Mesodermal cell (in vitro differentiated cells): ENCODE data around the gene SUN2.

Experiments
- H3K27ac ChIP-seq: 2 replicates; pipeline ENCODE4 v1.7.0; 2013; ENCODE audit warnings: mild to moderate bottlenecking, low read depth, low read length, moderate library complexity; ENCODE audit not compliant: severe bottlenecking
- H3K36me3 ChIP-seq: 2 replicates; pipeline ENCODE4 v1.7.1; 2013; ENCODE audit warnings: mild to moderate bottlenecking, low read length, moderate library complexity; ENCODE audit not compliant: control insufficient read depth, insufficient read depth
- H3K4me1 ChIP-seq: one replicate; pipeline ENCODE4 v1.7.1; 2013; ENCODE audit warnings: mild to moderate bottlenecking, low read length; ENCODE audit not compliant: insufficient read depth, control insufficient read depth, poor library complexity, severe bottlenecking
- H3K4me3 ChIP-seq: 2 replicates; pipeline ENCODE4 v1.7.0; 2013; ENCODE audit warnings: low read length, control low read depth, mild to moderate bottlenecking; ENCODE audit not compliant: insufficient read depth, poor library complexity, severe bottlenecking; ENCODE audit errors: extremely low read depth
- H3K9me3 ChIP-seq: 2 replicates; pipeline ENCODE4 v1.7.1; 2013; ENCODE audit warnings: mild to moderate bottlenecking, low read length, moderate library complexity; ENCODE audit not compliant: control insufficient read depth
- WGBS, 2 experiments: methylation state at CpG; one replicate each; pipeline ENCODE4 v1.1.5; 2013; ENCODE audit warnings: missing lambda C conversion rate in 2 of 2; ENCODE audit not compliant: insufficient coverage in 2 of 2; 5-methylcytosine and 5-hydroxymethylcytosine counted together

SUN2 gene

DNA sequence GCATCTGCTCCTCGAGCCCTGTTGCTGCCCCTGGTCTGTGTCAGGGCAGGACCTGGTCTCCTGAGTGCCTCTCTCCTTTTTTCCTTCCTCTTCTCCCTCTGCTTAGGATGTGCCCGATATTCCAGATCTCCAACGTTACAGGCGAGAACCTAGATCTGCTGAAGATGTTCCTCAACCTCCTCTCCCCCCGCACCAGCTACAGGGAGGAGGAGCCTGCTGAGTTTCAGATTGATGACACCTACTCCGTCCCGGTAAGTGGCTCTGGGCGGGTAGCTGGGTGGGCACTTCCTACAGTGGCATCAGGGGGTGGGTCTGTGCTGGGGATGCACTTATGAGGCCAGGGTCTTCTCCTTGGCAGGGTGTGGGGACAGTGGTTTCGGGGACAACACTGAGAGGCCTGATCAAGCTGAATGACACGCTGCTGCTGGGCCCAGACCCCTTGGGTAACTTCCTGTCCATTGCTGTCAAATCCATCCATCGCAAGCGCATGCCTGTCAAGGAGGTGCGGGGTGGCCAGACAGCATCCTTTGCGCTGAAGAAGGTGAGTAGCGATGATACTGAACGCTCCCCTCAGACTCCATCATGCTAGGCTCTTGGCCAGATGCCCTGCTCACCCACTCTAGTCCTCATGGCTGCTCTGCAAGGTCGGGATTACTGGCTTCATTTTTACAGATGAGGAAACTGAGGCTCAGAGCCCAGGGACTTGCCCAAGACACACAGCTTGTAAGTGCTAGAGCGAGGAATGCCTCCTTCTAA is 29.7 kb downstream of the SUN2 start:
- no peak overlapping the region for H3K4me3 ChIP-seq
- H3K9me3 ChIP-seq, result no peaks in the 10 kb centered on the region
- H3K27ac ChIP-seq, result no peak overlapping the region
- WGBS, 2 experiments, result 96 to 97% methylated on average over 14 to 16 of the region's 18 CpGs
- H3K36me3 ChIP-seq, result peaks cover 93% of the 10 kb centered on the region
- H3K4me1 ChIP-seq, result no peaks in the 10 kb centered on the region

DNA sequence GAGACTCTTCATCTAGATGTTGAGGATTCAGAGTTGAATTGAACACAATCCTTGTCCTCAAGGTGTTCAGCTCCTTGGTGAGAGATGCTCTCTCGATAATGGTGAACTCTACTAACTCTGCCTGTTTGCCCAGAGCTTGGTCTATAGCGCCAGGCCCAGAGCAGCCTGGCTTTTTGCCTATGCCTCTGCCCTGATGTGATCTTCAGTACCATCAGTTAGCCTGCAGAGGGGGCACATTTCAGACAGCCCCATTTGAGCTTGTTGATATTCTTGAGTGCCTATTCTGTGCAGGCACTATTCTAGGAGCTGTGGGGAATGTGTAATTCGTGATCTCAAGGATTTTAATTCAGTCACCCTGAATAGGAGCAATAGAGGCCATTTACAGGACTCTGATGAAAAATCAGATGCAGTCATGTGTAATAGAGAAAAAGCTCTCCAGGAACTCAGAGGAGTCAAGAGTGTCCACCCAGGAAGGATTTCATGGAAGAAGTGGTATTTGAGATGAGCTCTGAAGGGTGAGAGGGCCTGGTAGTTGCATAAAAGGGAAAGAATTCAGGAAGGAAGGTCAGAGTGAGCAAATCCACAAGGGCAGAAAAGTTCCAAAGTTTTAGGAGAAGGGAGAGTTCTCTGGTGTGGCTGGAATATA is 30.7 kb downstream of the SUN2 start:
- 92 to 94% methylated on average over 3 of the region's 3 CpGs for WGBS, 2 experiments
- H3K9me3 ChIP-seq, result no peaks in the 10 kb centered on the region
- peaks cover 93% of the 10 kb centered on the region for H3K36me3 ChIP-seq
- H3K4me3 ChIP-seq, result no peak overlapping the region
- H3K27ac ChIP-seq, result no peak overlapping the region
- H3K4me1 ChIP-seq, result no peaks in the 10 kb centered on the region

DNA sequence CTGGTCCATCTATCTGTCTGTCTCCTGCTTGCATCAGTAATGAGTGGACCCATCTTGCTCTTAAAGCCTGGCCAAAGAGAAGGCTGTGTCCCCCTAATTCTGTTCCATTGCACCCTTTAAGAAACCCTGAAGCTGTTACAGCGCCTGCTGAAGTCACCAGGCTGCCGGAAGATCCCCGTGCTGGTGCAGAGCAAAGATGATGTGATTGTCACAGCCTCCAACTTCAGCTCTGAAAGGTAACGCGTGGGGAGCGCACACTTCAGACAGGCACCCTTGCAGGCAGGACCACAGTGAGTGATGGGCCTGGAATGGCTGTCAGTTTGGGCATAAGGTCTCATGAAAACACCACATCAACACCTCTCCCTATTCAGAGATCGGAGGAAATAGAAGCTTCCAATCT is 31.6 kb downstream of the SUN2 start:
- WGBS, 2 experiments, result 91 to 97% methylated on average over 6 of the region's 7 CpGs
- Histone ChIP-seq H3K27ac (no peak overlapping the region), H3K9me3 (no peaks in the 10 kb centered on the region), H3K4me3 (no peak overlapping the region), H3K36me3 (peaks cover 92% of the 10 kb centered on the region), H3K4me1 (no peaks in the 10 kb centered on the region)

DNA sequence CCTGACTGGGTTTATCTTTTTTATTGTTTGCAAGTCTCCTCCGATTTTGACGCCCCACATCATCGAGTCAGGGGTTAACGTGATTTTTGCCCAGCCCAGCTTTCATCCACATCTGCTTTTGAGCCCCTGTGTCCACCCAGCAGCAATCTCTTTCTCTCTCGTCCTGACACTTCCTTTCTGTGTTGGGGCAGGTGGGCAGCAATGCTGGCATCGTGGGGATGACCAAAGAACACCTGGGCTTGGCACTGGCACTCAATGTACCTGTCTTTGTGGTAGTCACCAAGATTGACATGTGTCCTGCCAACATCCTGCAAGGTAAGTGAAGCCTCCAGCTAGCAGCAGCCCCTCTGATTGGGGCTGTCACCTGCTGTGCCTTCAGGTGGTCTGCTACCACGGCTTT is 34.2 kb downstream of the SUN2 start:
- Histone ChIP-seq H3K4me1 (peaks cover 19% of the 10 kb centered on the region), H3K4me3 (no peak overlapping the region), H3K27ac (no peak overlapping the region), H3K9me3 (no peaks in the 10 kb centered on the region), H3K36me3 (peaks cover 85% of the 10 kb centered on the region)
- 97 to 100% methylated on average over 5 of the region's 7 CpGs for WGBS, 2 experiments

DNA sequence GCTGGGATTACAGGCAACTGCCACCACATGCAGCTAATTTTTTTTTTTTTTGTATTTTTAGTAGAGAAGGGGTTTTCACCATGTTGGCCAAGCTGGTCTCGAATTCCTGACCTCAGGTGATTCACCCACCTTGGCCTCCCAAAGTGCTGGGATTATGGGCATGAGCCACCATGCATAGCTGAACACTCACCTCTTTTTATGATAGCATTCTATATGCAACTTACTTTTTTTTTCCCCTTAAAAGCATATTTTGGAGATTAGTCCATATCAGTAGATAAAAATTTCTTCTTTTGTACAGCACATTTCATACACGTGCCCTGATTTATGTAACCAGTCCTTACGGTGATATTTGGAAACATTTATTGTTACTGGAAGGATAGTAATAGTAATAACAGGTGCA is 35.4 kb downstream of the SUN2 start:
- H3K36me3 ChIP-seq, result peaks cover 85% of the 10 kb centered on the region
- H3K4me1 ChIP-seq, result peaks cover 19% of the 10 kb centered on the region
- H3K27ac ChIP-seq, result no peak overlapping the region
- H3K9me3 ChIP-seq, result no peaks in the 10 kb centered on the region
- 90 to 93% methylated on average over 2 of the region's 3 CpGs for WGBS, 2 experiments
- no peak overlapping the region for H3K4me3 ChIP-seq

DNA sequence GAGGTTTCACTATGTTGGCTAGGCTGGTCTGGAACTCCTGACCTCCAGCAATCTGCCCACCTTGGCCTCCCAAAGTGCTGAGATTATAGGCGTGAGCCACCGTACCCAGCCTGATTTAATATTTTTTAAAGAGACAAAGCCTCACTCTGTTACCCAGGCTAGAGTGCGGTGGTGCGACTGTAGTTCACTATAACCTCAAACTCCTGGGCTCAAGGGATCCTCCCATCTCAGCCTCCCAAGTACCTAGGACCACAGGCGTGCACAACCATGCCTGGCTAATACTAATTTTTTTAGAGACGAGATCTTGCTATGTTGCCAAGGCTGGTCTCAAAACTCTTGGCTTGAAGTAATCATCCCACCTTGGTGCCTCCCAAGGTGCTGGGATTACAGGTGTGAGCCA is 36.6 kb downstream of the SUN2 start:
- H3K36me3 ChIP-seq, result peaks cover 81% of the 10 kb centered on the region
- no peaks in the 10 kb centered on the region for H3K9me3 ChIP-seq
- no peak overlapping the region for H3K27ac ChIP-seq
- H3K4me1 ChIP-seq, result peaks cover 27% of the 10 kb centered on the region
- H3K4me3 ChIP-seq, result no peak overlapping the region
- 95 to 98% methylated on average over 6 of the region's 6 CpGs for WGBS, 2 experiments

DNA sequence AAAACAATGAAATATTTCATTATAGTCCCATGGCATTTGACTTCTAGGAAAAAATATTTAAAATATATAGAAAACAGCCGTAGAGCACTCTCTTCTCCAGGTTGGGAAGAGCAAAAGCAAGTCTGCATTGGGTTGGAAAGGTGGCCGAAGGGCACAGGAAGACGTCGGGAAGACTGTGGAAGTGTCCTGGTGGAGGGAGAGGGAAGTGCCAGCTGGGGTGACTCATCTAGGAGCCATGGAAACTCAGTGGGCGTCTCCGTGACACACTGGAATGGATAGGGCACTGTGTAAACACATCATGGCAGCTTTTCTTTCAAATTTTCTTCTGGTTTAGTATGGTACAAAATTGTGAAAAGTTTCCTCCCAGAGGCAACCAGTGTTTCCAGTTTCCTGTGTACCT is 37.4 kb downstream of the SUN2 start:
- H3K4me1 ChIP-seq, result peaks cover 28% of the 10 kb centered on the region
- H3K36me3 ChIP-seq, result peaks cover 73% of the 10 kb centered on the region
- H3K27ac ChIP-seq, result peak overlapping the region; percentile 65
- 53 to 57% methylated on average over 5 of the region's 6 CpGs for WGBS, 2 experiments
- no peaks in the 10 kb centered on the region for H3K9me3 ChIP-seq
- H3K4me3 ChIP-seq, result no peak overlapping the region

DNA sequence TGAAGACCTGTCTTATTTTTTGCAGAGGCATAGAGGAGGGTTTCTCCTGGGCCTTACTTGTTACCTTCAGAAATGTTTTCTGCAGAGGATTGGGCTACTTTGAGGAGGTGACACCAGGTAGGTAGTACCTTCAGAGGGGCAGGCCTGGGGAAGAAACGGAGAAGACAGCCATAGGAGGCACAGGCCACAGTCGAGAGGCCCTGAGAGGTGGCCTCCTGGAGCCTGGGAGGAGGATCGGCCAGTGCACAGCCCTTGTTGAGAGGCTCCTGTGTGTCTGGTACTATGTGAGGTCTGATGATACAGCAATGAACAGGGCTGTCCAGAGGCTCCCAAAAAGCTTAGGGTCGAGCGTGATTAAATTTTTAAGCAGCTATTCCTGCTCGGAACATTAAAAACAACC is 38.6 kb downstream of the SUN2 start:
- Histone ChIP-seq H3K36me3 (peaks cover 65% of the 10 kb centered on the region), H3K4me1 (peaks cover 36% of the 10 kb centered on the region), H3K27ac (peak overlapping the region; percentile 23), H3K4me3 (no peak overlapping the region), H3K9me3 (no peaks in the 10 kb centered on the region)
- WGBS, 2 experiments, result 96 to 98% methylated on average over 6 of the region's 6 CpGs

DNA sequence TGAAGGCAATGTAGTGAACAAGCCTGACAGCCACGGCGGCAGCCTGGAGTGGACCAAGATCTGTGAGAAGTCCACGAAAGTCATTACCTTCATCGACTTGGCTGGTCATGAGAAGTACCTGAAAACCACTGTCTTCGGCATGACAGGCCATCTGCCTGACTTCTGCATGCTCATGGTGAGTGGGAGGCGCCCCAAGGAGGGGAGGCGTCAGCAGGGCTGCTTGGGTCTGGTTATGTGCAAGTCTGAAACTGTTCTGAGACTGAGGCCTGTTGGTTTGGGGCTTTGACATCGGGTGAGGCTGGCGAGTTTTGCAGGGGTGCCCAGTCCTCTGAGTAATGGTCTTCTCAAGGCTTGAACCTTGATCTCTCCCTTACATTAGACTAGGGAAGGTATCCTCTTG is 39.0 kb downstream of the SUN2 start:
- 90 to 96% methylated on average over 7 to 8 of the region's 9 CpGs for WGBS, 2 experiments
- Histone ChIP-seq H3K4me1 (peaks cover 36% of the 10 kb centered on the region), H3K4me3 (no peak overlapping the region), H3K36me3 (peaks cover 64% of the 10 kb centered on the region), H3K27ac (no peak overlapping the region), H3K9me3 (no peaks in the 10 kb centered on the region)

DNA sequence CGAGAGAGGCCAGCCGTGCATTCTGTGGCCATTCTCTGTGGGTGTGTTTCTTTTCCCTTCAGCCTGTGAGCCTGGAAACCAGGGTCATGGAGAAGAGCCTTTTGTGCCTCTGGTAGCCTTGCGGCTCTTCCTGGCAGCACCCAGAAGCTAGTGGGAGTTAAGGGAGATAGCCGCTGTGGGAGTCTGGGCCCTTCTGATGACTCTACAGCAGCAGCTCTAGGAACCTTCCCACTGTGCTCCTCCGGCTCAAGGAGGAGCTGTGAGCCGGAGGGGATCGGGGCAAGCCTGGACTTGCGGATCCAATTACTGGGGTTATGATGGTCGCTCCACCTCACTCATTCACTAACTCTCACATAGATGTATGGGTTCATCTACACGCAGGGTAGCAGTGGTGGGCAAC is 39.5 kb downstream of the SUN2 start:
- whole genome bisulfite sequencing, 2 experiments, result 96 to 100% methylated on average over 4 to 10 of the region's 10 CpGs
- no peaks in the 10 kb centered on the region for H3K9me3 ChIP-seq
- no peak overlapping the region for H3K4me3 ChIP-seq
- H3K27ac ChIP-seq, result no peak overlapping the region
- peaks cover 36% of the 10 kb centered on the region for H3K4me1 ChIP-seq
- H3K36me3 ChIP-seq, result peaks cover 59% of the 10 kb centered on the region

DNA sequence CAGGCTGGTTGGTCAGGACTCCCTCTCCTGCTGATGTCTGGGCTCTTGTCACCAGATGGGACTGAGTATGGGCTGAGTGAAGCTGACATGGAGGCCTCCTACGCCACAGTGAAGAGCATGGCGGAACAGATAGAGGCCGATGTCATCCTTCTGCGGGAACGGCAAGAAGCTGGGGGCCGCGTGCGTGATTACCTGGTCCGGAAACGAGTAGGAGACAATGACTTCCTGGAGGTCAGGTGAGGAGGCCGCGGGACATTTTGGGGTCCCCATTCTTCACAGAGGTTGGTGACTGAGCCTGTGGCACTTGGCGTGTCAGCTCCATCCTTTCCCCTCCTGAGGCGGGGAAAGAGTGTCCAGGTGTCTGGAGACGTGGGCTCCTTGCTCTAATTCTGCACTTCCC is 39.9 kb downstream of the SUN2 start:
- peaks cover 59% of the 10 kb centered on the region for H3K36me3 ChIP-seq
- H3K9me3 ChIP-seq, result no peaks in the 10 kb centered on the region
- WGBS, 2 experiments, result 95% methylated on average over 14 to 15 of the region's 15 CpGs
- H3K4me1 ChIP-seq, result peaks cover 36% of the 10 kb centered on the region
- no peak overlapping the region for H3K27ac ChIP-seq
- H3K4me3 ChIP-seq, result no peak overlapping the region
